Astrocyte (in vitro differentiated cells and primary cell): ENCODE measurements around the gene TES. TPM values are rescaled to one million over a fixed set of nuclear protein-coding genes. Genes with fewer than 3 reads are reported as not detected.

Experiments
- DNase-seq: peaks from one replicate; pipeline ENCODE4 v3.0.0-alpha.2; 2010; ENCODE audit warnings: low read depth
- FAIRE-seq: peaks from 2 replicates; lab custom pipeline; 2011; peaks lifted over from hg19 to GRCh38; lab: Jason Lieb, UNC
- H2AFZ ChIP-seq: 2 replicates; pipeline ENCODE4 v1.6.0; 2012; ENCODE audit warnings: low read depth, low read length, inconsistent platforms
- H3K27ac ChIP-seq: 2 replicates; pipeline ENCODE4 v1.5.1; 2011; ENCODE audit warnings: low read depth, low read length, inconsistent platforms
- H3K27me3 ChIP-seq: 2 replicates; pipeline ENCODE4 v1.6.0; 2011; ENCODE audit warnings: low read length, inconsistent platforms; ENCODE audit not compliant: insufficient read depth
- H3K36me3 ChIP-seq: 2 replicates; pipeline ENCODE4 v1.5.1; 2011; ENCODE audit warnings: low read length, inconsistent platforms; ENCODE audit not compliant: insufficient read depth
- H3K4me1 ChIP-seq: 2 replicates; pipeline ENCODE4 v1.5.1; 2011; ENCODE audit warnings: low read length, inconsistent platforms; ENCODE audit not compliant: insufficient read depth
- H3K4me2 ChIP-seq: 2 replicates; pipeline ENCODE4 v1.6.0; 2012; ENCODE audit warnings: low read length, inconsistent platforms
- H3K4me3 ChIP-seq: 2 replicates; pipeline ENCODE4 v1.5.1; 2011; ENCODE audit warnings: low read depth, mild to moderate bottlenecking, low read length, inconsistent platforms; ENCODE audit not compliant: insufficient read depth
- H3K79me2 ChIP-seq: 2 replicates; pipeline ENCODE4 v1.6.0; 2012; ENCODE audit warnings: mild to moderate bottlenecking, low read length, inconsistent platforms; ENCODE audit not compliant: insufficient read depth
- H3K9ac ChIP-seq: 2 replicates; pipeline ENCODE4 v1.6.0; 2012; ENCODE audit warnings: mild to moderate bottlenecking, low read length, inconsistent platforms
- H3K9me3 ChIP-seq: 2 replicates; pipeline ENCODE4 v1.5.1; 2012; ENCODE audit warnings: low read depth, mild to moderate bottlenecking, low read length, inconsistent platforms; ENCODE audit not compliant: insufficient read depth
- H4K20me1 ChIP-seq: 2 replicates; pipeline ENCODE4 v1.6.0; 2012; ENCODE audit warnings: low read length, inconsistent platforms; ENCODE audit not compliant: insufficient read depth
- H3K27ac Mint-ChIP-seq: one replicate; pipeline ENCODE4 v1.8.0; 2021; ENCODE audit warnings: mild to moderate bottlenecking, mixed read lengths; ENCODE audit not compliant: unreplicated experiment
- H3K27me3 Mint-ChIP-seq: one replicate; pipeline ENCODE4 v1.8.0; 2021; ENCODE audit warnings: low read depth, mixed read lengths; ENCODE audit not compliant: unreplicated experiment
- H3K36me3 Mint-ChIP-seq: one replicate; pipeline ENCODE4 v1.8.0; 2021; ENCODE audit warnings: low read depth, mixed read lengths; ENCODE audit not compliant: unreplicated experiment
- H3K4me1 Mint-ChIP-seq: one replicate; pipeline ENCODE4 v1.8.0; 2021; ENCODE audit warnings: low read depth, mixed read lengths; ENCODE audit not compliant: unreplicated experiment
- H3K4me3 Mint-ChIP-seq: one replicate; pipeline ENCODE4 v1.8.0; 2021; ENCODE audit warnings: mild to moderate bottlenecking, moderate library complexity, mixed read lengths; ENCODE audit not compliant: unreplicated experiment
- H3K9me3 Mint-ChIP-seq: one replicate; pipeline ENCODE4 v1.8.0; 2021; ENCODE audit warnings: mild to moderate bottlenecking, mixed read lengths; ENCODE audit not compliant: unreplicated experiment
- CTCF ChIP-seq: IDR thresholded peaks from 2 replicates; pipeline ENCODE4 v1.5.1; 2011; ENCODE audit warnings: low read depth, mild to moderate bottlenecking, inconsistent platforms, low read length, moderate library complexity; ENCODE audit not compliant: insufficient read depth
- EZH2 ChIP-seq: IDR thresholded peaks from 2 replicates; pipeline ENCODE4 v1.6.1; 2012; ENCODE audit warnings: mild to moderate bottlenecking, low read length, inconsistent platforms; ENCODE audit not compliant: insufficient read depth
- total RNA-seq: library from RNA; stranded (reverse); gene quantifications from 2 replicates; pipeline ENCODE4 v1.2.1, GENCODE V29; 2021

TES gene
- total RNA-seq, 1 donor from 2014 or later = 179 TPM

GRCh38 chr7:116185956-116186355 lies 24.4 kb upstream of the TES start:
- Histone ChIP-seq H3K79me2 (no peaks in the 10 kb centered on the region), H3K4me3 (no peak overlapping the region), H3K27ac (no peak overlapping the region), H3K27me3 (no peaks in the 10 kb centered on the region), H3K9ac (no peak overlapping the region), H3K9me3 (peaks cover 6% of the 10 kb centered on the region), H4K20me1 (no peaks in the 10 kb centered on the region), H2AFZ (peak overlapping the region; percentile 31), H3K36me3 (no peaks in the 10 kb centered on the region), H3K4me1 (no peaks in the 10 kb centered on the region), H3K4me2 (no peak overlapping the region)
- Mint-ChIP-seq H3K4me1 (peaks cover 3% of the 10 kb centered on the region), H3K27me3 (no peaks in the 10 kb centered on the region), H3K4me3 (no peak overlapping the region), H3K9me3 (peaks cover 18% of the 10 kb centered on the region), H3K36me3 (peaks cover 1% of the 10 kb centered on the region), H3K27ac (no peak overlapping the region)
- no peak for TF ChIP-seq EZH2
- TF ChIP-seq CTCF = no peak
- FAIRE-seq (no peak), DNase-seq (no peak)

- H3K4me3 ChIP-seq = no peak overlapping the region
- peaks cover 1% of the 10 kb centered on the region for H3K36me3 Mint-ChIP-seq
- H2AFZ ChIP-seq = no peak overlapping the region
- H3K4me1 Mint-ChIP-seq = peaks cover 3% of the 10 kb centered on the region
- H3K9me3 ChIP-seq = peaks cover 6% of the 10 kb centered on the region
- no peak overlapping the region for H3K27ac ChIP-seq
- TF ChIP-seq EZH2 (no peak), CTCF (no peak)
- peaks cover 18% of the 10 kb centered on the region for H3K9me3 Mint-ChIP-seq
- no peak overlapping the region for H3K4me2 ChIP-seq
- H4K20me1 ChIP-seq = no peaks in the 10 kb centered on the region
- no peak overlapping the region for H3K4me3 Mint-ChIP-seq
- H3K27ac Mint-ChIP-seq = no peak overlapping the region
- H3K36me3 ChIP-seq = no peaks in the 10 kb centered on the region
- H3K9ac ChIP-seq = no peak overlapping the region
- no peaks in the 10 kb centered on the region for H3K27me3 Mint-ChIP-seq
- DNase-seq = no peak
- H3K79me2 ChIP-seq = no peaks in the 10 kb centered on the region
- H3K27me3 ChIP-seq = no peaks in the 10 kb centered on the region
- no peaks in the 10 kb centered on the region for H3K4me1 ChIP-seq
- no peak for FAIRE-seq
Measured at GRCh38 chr7:116187400-116187799, 22.9 kb upstream of the TES start.

- no peaks in the 10 kb centered on the region for H3K79me2 ChIP-seq
- H3K27ac ChIP-seq = peak overlapping the region; percentile 74
- peak overlapping the region; percentile 63 for H3K27ac Mint-ChIP-seq
- TF ChIP-seq CTCF = no peak
- TF ChIP-seq EZH2 = no peak
- H3K4me2 ChIP-seq = no peak overlapping the region
- no peaks in the 10 kb centered on the region for H3K27me3 Mint-ChIP-seq
- DNase-seq (no peak), FAIRE-seq (peak; percentile 13)
- no peak overlapping the region for H3K4me3 Mint-ChIP-seq
- H4K20me1 ChIP-seq = no peaks in the 10 kb centered on the region
- H2AFZ ChIP-seq = no peak overlapping the region
- H3K4me1 ChIP-seq = peaks cover 15% of the 10 kb centered on the region
- H3K4me3 ChIP-seq = no peak overlapping the region
- no peaks in the 10 kb centered on the region for H3K9me3 Mint-ChIP-seq
- H3K27me3 ChIP-seq = no peaks in the 10 kb centered on the region
- H3K36me3 Mint-ChIP-seq = no peaks in the 10 kb centered on the region
- no peaks in the 10 kb centered on the region for H3K9me3 ChIP-seq
- peaks cover 18% of the 10 kb centered on the region for H3K4me1 Mint-ChIP-seq
- no peaks in the 10 kb centered on the region for H3K36me3 ChIP-seq
- H3K9ac ChIP-seq = peak overlapping the region; percentile 41
Measured at GRCh38 chr7:116193329-116194087, 16.8 kb upstream of the TES start.
